Endothelial cell (in vitro differentiated cells): ENCODE measurements around the gene FHOD3. TPM values are rescaled to one million over a fixed set of nuclear protein-coding genes. Genes with fewer than 3 reads are reported as not detected.

ENCODE experiments used
- DNase-seq: peaks from one replicate; pipeline ENCODE4 v3.0.0; 2021; ENCODE audit warnings: low spot score
- H3K27ac Mint-ChIP-seq: one replicate; pipeline ENCODE4 v1.8.0; 2021; ENCODE audit warnings: mixed read lengths, inconsistent platforms; ENCODE audit not compliant: unreplicated experiment
- H3K27me3 Mint-ChIP-seq: one replicate; pipeline ENCODE4 v1.8.0; 2021; ENCODE audit warnings: mild to moderate bottlenecking, moderate library complexity, mixed read lengths, inconsistent platforms; ENCODE audit not compliant: unreplicated experiment
- H3K36me3 Mint-ChIP-seq: one replicate; pipeline ENCODE4 v1.8.0; 2021; ENCODE audit warnings: mild to moderate bottlenecking, low read depth, mixed read lengths, inconsistent platforms; ENCODE audit not compliant: unreplicated experiment
- H3K4me1 Mint-ChIP-seq: one replicate; pipeline ENCODE4 v1.8.0; 2021; ENCODE audit warnings: mild to moderate bottlenecking, mixed read lengths, inconsistent platforms; ENCODE audit not compliant: unreplicated experiment
- H3K4me3 Mint-ChIP-seq: one replicate; pipeline ENCODE4 v1.8.0; 2021; ENCODE audit warnings: mild to moderate bottlenecking, mixed read lengths, inconsistent platforms; ENCODE audit not compliant: unreplicated experiment
- H3K9me3 Mint-ChIP-seq: one replicate; pipeline ENCODE4 v1.8.0; 2021; ENCODE audit warnings: mixed read lengths, inconsistent platforms; ENCODE audit not compliant: unreplicated experiment
- total RNA-seq: library from RNA; stranded (reverse); fragmentation: NEBNext Ultra II Directional; extraction: Animal tissue kit (Norgen Biotek cat#: 25700); gene quantifications from one replicate; pipeline ENCODE4 v1.2.1, GENCODE V29; 2021; ENCODE audit not compliant: unreplicated experiment
- TF ChIP-seq, protein P1 (sequence below): fragments of 200-600 bp; sonication (generic); IDR thresholded peaks from one replicate; pipeline ENCODE4 v1.5.0; 2021; ENCODE audit warnings: antibody characterized with exemption; ENCODE audit not compliant: unreplicated experiment

The FHOD3 gene
- total RNA-seq, 1 donor from 2014 or later, result 0.67 TPM

GRCh38 chr18:36509646-36510197 lies 212.2 kb downstream of the FHOD3 start:
- no peaks in the 10 kb centered on the region for H3K27me3 Mint-ChIP-seq
- TF ChIP-seq, protein P1, sequence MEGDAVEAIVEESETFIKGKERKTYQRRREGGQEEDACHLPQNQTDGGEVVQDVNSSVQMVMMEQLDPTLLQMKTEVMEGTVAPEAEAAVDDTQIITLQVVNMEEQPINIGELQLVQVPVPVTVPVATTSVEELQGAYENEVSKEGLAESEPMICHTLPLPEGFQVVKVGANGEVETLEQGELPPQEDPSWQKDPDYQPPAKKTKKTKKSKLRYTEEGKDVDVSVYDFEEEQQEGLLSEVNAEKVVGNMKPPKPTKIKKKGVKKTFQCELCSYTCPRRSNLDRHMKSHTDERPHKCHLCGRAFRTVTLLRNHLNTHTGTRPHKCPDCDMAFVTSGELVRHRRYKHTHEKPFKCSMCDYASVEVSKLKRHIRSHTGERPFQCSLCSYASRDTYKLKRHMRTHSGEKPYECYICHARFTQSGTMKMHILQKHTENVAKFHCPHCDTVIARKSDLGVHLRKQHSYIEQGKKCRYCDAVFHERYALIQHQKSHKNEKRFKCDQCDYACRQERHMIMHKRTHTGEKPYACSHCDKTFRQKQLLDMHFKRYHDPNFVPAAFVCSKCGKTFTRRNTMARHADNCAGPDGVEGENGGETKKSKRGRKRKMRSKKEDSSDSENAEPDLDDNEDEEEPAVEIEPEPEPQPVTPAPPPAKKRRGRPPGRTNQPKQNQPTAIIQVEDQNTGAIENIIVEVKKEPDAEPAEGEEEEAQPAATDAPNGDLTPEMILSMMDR, result no peak
- DNase-seq, result no peak
- H3K36me3 Mint-ChIP-seq, result no peaks in the 10 kb centered on the region
- no peak overlapping the region for H3K27ac Mint-ChIP-seq
- H3K9me3 Mint-ChIP-seq, result no peaks in the 10 kb centered on the region
- H3K4me3 Mint-ChIP-seq, result no peak overlapping the region
- H3K4me1 Mint-ChIP-seq, result no peaks in the 10 kb centered on the region

DNA sequence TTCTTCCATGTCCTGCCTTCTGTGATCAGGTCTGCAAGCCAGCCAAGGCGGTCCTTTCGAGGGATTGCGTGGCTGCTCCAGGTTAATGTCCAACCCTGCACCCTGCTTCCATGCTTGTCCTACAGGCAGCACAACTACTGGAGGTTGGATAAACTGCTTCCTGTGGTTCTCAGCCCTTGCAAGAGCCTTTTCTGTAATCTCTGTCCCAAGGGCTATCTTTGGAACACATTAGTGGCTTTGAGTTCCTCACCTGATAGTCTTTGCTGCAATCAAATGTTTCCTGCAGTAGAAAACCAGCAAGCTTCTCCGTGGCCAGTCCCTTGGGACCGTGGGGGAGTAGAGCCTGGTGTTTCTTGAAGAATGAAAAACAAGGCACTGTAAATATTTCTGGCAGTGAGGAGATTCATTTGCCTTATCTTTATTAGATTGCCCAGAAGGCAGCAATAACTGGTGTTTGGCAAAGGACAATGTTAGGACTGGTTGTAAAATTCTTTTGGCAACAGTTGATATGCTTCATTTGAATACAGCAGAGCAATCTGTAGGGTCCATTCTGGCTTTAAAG lies 214.4 kb downstream of the FHOD3 start:
- H3K27me3 Mint-ChIP-seq, result no peaks in the 10 kb centered on the region

GRCh38 chr18:36513556-36513955 lies 216.0 kb downstream of the FHOD3 start:
- DNase-seq, result no peak
- Mint-ChIP-seq H3K36me3 (no peaks in the 10 kb centered on the region), H3K27me3 (no peaks in the 10 kb centered on the region), H3K9me3 (no peaks in the 10 kb centered on the region), H3K4me1 (no peaks in the 10 kb centered on the region), H3K4me3 (no peak overlapping the region), H3K27ac (no peak overlapping the region)
- TF ChIP-seq, protein P1, result no peak

More for the DNA sequence above, 214.4 kb downstream of the FHOD3 start:
- H3K4me3 Mint-ChIP-seq, result no peak overlapping the region
- no peaks in the 10 kb centered on the region for H3K9me3 Mint-ChIP-seq
- TF ChIP-seq, protein P1, result no peak
- H3K27ac Mint-ChIP-seq, result no peak overlapping the region
- DNase-seq, result no peak
- no peaks in the 10 kb centered on the region for H3K4me1 Mint-ChIP-seq
- H3K36me3 Mint-ChIP-seq, result no peaks in the 10 kb centered on the region

GRCh38 chr18:36514778-36515177 lies 217.3 kb downstream of the FHOD3 start:
- Mint-ChIP-seq H3K27me3 (no peaks in the 10 kb centered on the region), H3K4me1 (no peaks in the 10 kb centered on the region), H3K27ac (no peak overlapping the region), H3K9me3 (no peaks in the 10 kb centered on the region), H3K36me3 (no peaks in the 10 kb centered on the region), H3K4me3 (no peak overlapping the region)
- DNase-seq, result no peak
- TF ChIP-seq, protein P1, result no peak

GRCh38 chr18:36516258-36516657 lies 218.7 kb downstream of the FHOD3 start:
- Mint-ChIP-seq H3K4me3 (no peak overlapping the region), H3K27me3 (peaks cover 3% of the 10 kb centered on the region), H3K9me3 (no peaks in the 10 kb centered on the region), H3K27ac (no peak overlapping the region), H3K36me3 (no peaks in the 10 kb centered on the region), H3K4me1 (no peaks in the 10 kb centered on the region)
- DNase-seq, result no peak
- TF ChIP-seq, protein P1, result no peak
